ENCODE measurements around the gene UFD1.

GRCh38 chr22:19434829-19435580 lies 44.0 kb downstream of the UFD1 start:
- no peak for TF ChIP-seq CTCF (IDR thresholded peaks at IDR 0.05)
- TF ChIP-seq POLR2A (IDR thresholded peaks at IDR 0.05): no peak
- TF ChIP-seq POLR2AphosphoS5 (IDR thresholded peaks at IDR 0.05): no peak
